A673 (cell line): ENCODE data around the gene ENOX2. TPM values are rescaled to one million over a fixed set of nuclear protein-coding genes. Genes with fewer than 3 reads are reported as not detected.
"Not testable (repeated sequence)": the region's sequence is repeated elsewhere in the genome, so short reads cannot be mapped to it uniquely, and the experiment has no call there.

Source experiments
- BruUV-seq: library from RNA; stranded (reverse); fragments of 400-500 nt; replicated peaks from 2 replicates; lab custom pipeline; 2021; lab: Mats Ljungman, UMichigan
- CTCF ChIA-PET: fragments of 300-600 bp; sonication (Branson Sonifier 250); formaldehyde crosslinking; loops from one replicate; lab custom pipeline; 2022; ENCODE audit warnings: antibody characterized with exemption; lab: Charles Lee
- POLR2A ChIA-PET: fragments of 300-600 bp; sonication (Branson Sonifier 250); formaldehyde crosslinking; loops from one replicate; lab custom pipeline; 2022; ENCODE audit warnings: antibody characterized with exemption; ENCODE audit not compliant: low non-redundant PET; lab: Charles Lee
- DNase-seq: peaks from one replicate; pipeline ENCODE4 v3.0.0-alpha.2; 2015; ENCODE audit warnings: low spot score
- H3K27ac ChIP-seq: fragments of 200-600 bp; sonication (generic); 2 replicates; pipeline ENCODE4 v1.5.1; 2016; ENCODE audit warnings: mixed run types, low read depth, mild to moderate bottlenecking, mixed read lengths, antibody characterized with exemption, low read length; ENCODE audit not compliant: poor library complexity, severe bottlenecking
- H3K27me3 ChIP-seq: fragments of 200-600 bp; sonication (generic); replicated peaks from 2 replicates; pipeline ENCODE4 v1.6.1; 2017; ENCODE audit warnings: mixed run types, low read depth, mild to moderate bottlenecking, mixed read lengths, antibody characterized with exemption, low read length; ENCODE audit not compliant: insufficient read depth, poor library complexity
- H3K36me3 ChIP-seq: fragments of 200-600 bp; sonication (generic); 2 replicates; pipeline ENCODE4 v1.6.1; 2016; ENCODE audit warnings: mixed run types, mild to moderate bottlenecking, mixed read lengths, antibody characterized with exemption, low read length; ENCODE audit not compliant: insufficient read depth, poor library complexity, severe bottlenecking
- H3K4me1 ChIP-seq: fragments of 200-600 bp; sonication (generic); 2 replicates; pipeline ENCODE4 v1.6.1; 2017; ENCODE audit warnings: mixed run types, mild to moderate bottlenecking, mixed read lengths, antibody characterized with exemption, low read length; ENCODE audit not compliant: insufficient read depth, poor library complexity, severe bottlenecking
- H3K4me3 ChIP-seq: fragments of 200-600 bp; sonication (generic); 2 replicates; pipeline ENCODE4 v1.5.1; 2016; ENCODE audit warnings: low read depth, mixed run types, mild to moderate bottlenecking, mixed read lengths, low read length; ENCODE audit not compliant: poor library complexity, severe bottlenecking
- H3K9me3 ChIP-seq: fragments of 200-600 bp; sonication (generic); 2 replicates; pipeline ENCODE4 v1.6.1; 2016; ENCODE audit warnings: mixed run types, low read depth, mild to moderate bottlenecking, mixed read lengths, antibody characterized with exemption, low read length; ENCODE audit not compliant: poor library complexity, severe bottlenecking
- CTCF ChIP-seq: fragments of 300-800, 200-600 bp; sonication (generic); conservative IDR thresholded peaks from 2 replicates; pipeline ENCODE4 v1.5.1; 2017; ENCODE audit warnings: low read depth, mild to moderate bottlenecking, antibody characterized with exemption, low read length, moderate library complexity, mixed read lengths
- EZH2 ChIP-seq: fragments of 200-600 bp; sonication (generic); IDR thresholded peaks from 2 replicates; pipeline ENCODE4 v1.6.1; 2017; ENCODE audit warnings: borderline replicate concordance, low read depth, mild to moderate bottlenecking, mixed read lengths, antibody characterized with exemption, low read length; ENCODE audit not compliant: poor library complexity, severe bottlenecking
- intact Hi-C: fragments of 100-400 bp; cut with micrococcal nuclease; formaldehyde crosslinking; loops from one replicate; pipeline ENCODE4 v1.10.0; 2022; ENCODE audit not compliant: unreplicated experiment
- total RNA-seq: library from RNA; stranded (reverse); gene quantifications from 2 replicates; pipeline ENCODE4 v1.2.3, GENCODE V29; 2021

The ENOX2 gene
- total RNA-seq, 1 experiment from 2014 or later = 12.9 TPM

- CTCF ChIA-PET = no interaction called here
- no TSS peak for BruUV-seq
- intact Hi-C loops = no loop called here
- TF ChIP-seq CTCF (no peak), EZH2 (no peak)
- H3K9me3 ChIP-seq = no peaks in the 10 kb centered on the region
- no peaks in the 10 kb centered on the region for H3K36me3 ChIP-seq
- no peaks in the 10 kb centered on the region for H3K4me1 ChIP-seq
- H3K4me3 ChIP-seq = no peak overlapping the region
- H3K27me3 ChIP-seq = no peaks in the 10 kb centered on the region
- DNase-seq = no peak
- POLR2A ChIA-PET = no interaction called here
- H3K27ac ChIP-seq = no peak overlapping the region
These were observed 76.8 kb downstream of the ENOX2 start for GRCh38 chrX:130826249-130826648.

GRCh38 chrX:130825525-130825924 lies 77.5 kb downstream of the ENOX2 start:
- no peak for DNase-seq
- Histone ChIP-seq H3K36me3 (no peaks in the 10 kb centered on the region), H3K27me3 (no peaks in the 10 kb centered on the region), H3K4me1 (no peaks in the 10 kb centered on the region), H3K27ac (no peak overlapping the region), H3K4me3 (no peak overlapping the region), H3K9me3 (no peaks in the 10 kb centered on the region)
- TF ChIP-seq CTCF = no peak
- no peak for TF ChIP-seq EZH2
- ChIA-PET CTCF (no interaction called here), POLR2A (no interaction called here)
- no TSS peak for BruUV-seq
- intact Hi-C loops = no loop called here

GRCh38 chrX:130819367-130819766 lies 83.6 kb downstream of the ENOX2 start:
- CTCF ChIA-PET, H3K36me3 ChIP-seq, H3K9me3 ChIP-seq, intact Hi-C loops, POLR2A ChIA-PET, H3K27me3 ChIP-seq, DNase-seq, H3K4me3 ChIP-seq, H3K4me1 ChIP-seq, H3K27ac ChIP-seq, BruUV-seq: not testable (repeated sequence)

GRCh38 chrX:130813932-130814331 lies 89.1 kb downstream of the ENOX2 start:
- H3K27me3 ChIP-seq, H3K4me1 ChIP-seq, POLR2A ChIA-PET, H3K36me3 ChIP-seq, DNase-seq, H3K27ac ChIP-seq, CTCF ChIA-PET, H3K4me3 ChIP-seq, BruUV-seq, intact Hi-C loops, H3K9me3 ChIP-seq: not testable (repeated sequence)
